AG09309 (cell line): ENCODE measurements around the gene SCAPER.

Source experiments
- DNase-seq: peaks from one replicate; pipeline ENCODE4 v3.0.0-alpha.2; 2010; ENCODE audit warnings: low read depth
- H3K4me3 ChIP-seq: 2 replicates; pipeline ENCODE4 v1.5.1; 2011; ENCODE audit warnings: mild to moderate bottlenecking, low read depth, low read length, moderate library complexity; ENCODE audit not compliant: control insufficient read depth
- CTCF ChIP-seq: IDR thresholded peaks from 2 replicates; pipeline ENCODE4 v1.5.1; 2011; ENCODE audit warnings: mild to moderate bottlenecking, low read depth, low read length, inconsistent platforms; ENCODE audit not compliant: insufficient read depth, control insufficient read depth; ENCODE audit errors: missing control alignments

The SCAPER gene

GRCh38 chr15:76376816-76377215 is 528.3 kb downstream of the SCAPER start:
- H3K4me3 ChIP-seq = no peak overlapping the region
- no peak for TF ChIP-seq CTCF
- no peak for DNase-seq

- no peak overlapping the region for H3K4me3 ChIP-seq
- TF ChIP-seq CTCF = no peak
- DNase-seq = no peak
Observed at GRCh38 chr15:76376029-76376428, 529.1 kb downstream of the SCAPER start.

- no peak for TF ChIP-seq CTCF
- DNase-seq = no peak
- no peak overlapping the region for H3K4me3 ChIP-seq
Observed at GRCh38 chr15:76368122-76368621, 537.0 kb downstream of the SCAPER start.

GRCh38 chr15:76366714-76367113 is 538.4 kb downstream of the SCAPER start:
- no peak for DNase-seq
- no peak overlapping the region for H3K4me3 ChIP-seq
- TF ChIP-seq CTCF = no peak

- no peak overlapping the region for H3K4me3 ChIP-seq
- no peak for TF ChIP-seq CTCF
- no peak for DNase-seq
Observed at GRCh38 chr15:76363251-76363650, 541.9 kb downstream of the SCAPER start.

- TF ChIP-seq CTCF = no peak
- H3K4me3 ChIP-seq = no peak overlapping the region
- DNase-seq = no peak
Observed at GRCh38 chr15:76360416-76360815, 544.7 kb downstream of the SCAPER start.

- no peak for TF ChIP-seq CTCF
- no peak overlapping the region for H3K4me3 ChIP-seq
- no peak for DNase-seq
Observed at GRCh38 chr15:76359152-76359551, 546.0 kb downstream of the SCAPER start.
